Gastrocnemius medialis (tissue), 4 donors: Measurements from ENCODE around the gene NF2. TPM values are rescaled to one million over a fixed set of nuclear protein-coding genes. Genes with fewer than 3 reads are reported as not detected.

Source experiments
- total RNA-seq, 4 donors: library from RNA; depleted of rRNA; stranded (reverse); fragments of >200 nt; gene quantifications; one replicate each; pipeline versions ENCODE4 v1.1.0 to v1.2.3, GENCODE V29; 2016

NF2 gene
- total RNA-seq, 4 donors from 2014 or later = 34.7 to 66.3 (median 48.2) TPM

Other genes starting within 250 kb of the NF2 start
- 10 to 100 TPM; 26.5 to 44.6 (median 37.3) TPM for gene AP1B1, start 215.1 kb upstream of the NF2 start, total RNA-seq
- gene RFPL1, start 165.1 kb upstream of the NF2 start, total RNA-seq = not detected
- gene NEFH, start 123.4 kb upstream of the NF2 start, total RNA-seq = under 1 TPM in 2 of 4 donors, not detected in 2; 0.15 to 0.18 TPM
- 10 to 100 TPM; 38.4 to 71.4 (median 56.3) TPM for gene THOC5, start 49.9 kb upstream of the NF2 start, total RNA-seq
- gene NIPSNAP1, start 22.5 kb upstream of the NF2 start, total RNA-seq = 1 to 10 TPM; 1.5 to 5.0 (median 2.0) TPM
- gene CABP7, start 116.4 kb downstream of the NF2 start, total RNA-seq = not detected
- gene ZMAT5, start 163.4 kb downstream of the NF2 start, total RNA-seq = 10 to 100 TPM; 23.8 to 38.6 (median 33.8) TPM
- gene UQCR10, start 163.7 kb downstream of the NF2 start, total RNA-seq = 100 to 1,000 TPM; 119 to 261 (median 179) TPM
- 10 to 100 TPM; 26.4 to 45.2 (median 35.6) TPM for gene ASCC2, start 234.6 kb downstream of the NF2 start, total RNA-seq